Subcutaneous adipose tissue (tissue), 4 donors: ENCODE measurements around the gene FRMD4A. TPM values are rescaled to one million over a fixed set of nuclear protein-coding genes. Genes with fewer than 3 reads are reported as not detected.

Experiments
- total RNA-seq, 4 donors: library from RNA; depleted of rRNA; stranded (reverse); fragments of >200 nt; gene quantifications; one replicate each; pipeline ENCODE4 v1.1.0, GENCODE V29; 2016
- TF ChIP-seq, protein P1 (sequence below): fragments of 450-650 bp; IDR thresholded peaks from one replicate; pipeline ENCODE4 v1.5.1; 2016; ENCODE audit warnings: low read depth, mild to moderate bottlenecking, control low read depth, antibody characterized with exemption, moderate library complexity

The FRMD4A gene
- total RNA-seq, 4 donors from 2014 or later, result 70.0 to 206 (median 81.4) TPM

DNA sequence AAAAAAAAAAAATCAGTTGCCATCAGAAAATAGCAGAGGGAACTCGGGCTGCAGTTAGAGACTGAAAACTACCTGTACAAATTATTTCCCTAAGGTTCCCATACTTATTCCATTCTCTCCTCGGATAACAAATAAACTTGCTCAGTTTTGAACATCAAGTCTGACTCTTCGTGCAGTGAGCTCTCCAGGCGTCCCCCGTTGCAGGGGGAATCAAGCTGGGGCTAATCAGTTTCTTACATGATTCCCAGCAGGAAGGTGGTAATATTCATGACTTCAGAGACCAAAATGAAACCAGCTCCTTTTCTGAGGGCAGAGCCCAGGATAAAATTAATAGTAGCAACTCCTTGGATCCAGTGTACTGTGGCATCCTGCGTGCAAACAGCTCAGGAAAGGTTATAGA, 135.3 kb downstream of the FRMD4A start:
- TF ChIP-seq, protein P1, sequence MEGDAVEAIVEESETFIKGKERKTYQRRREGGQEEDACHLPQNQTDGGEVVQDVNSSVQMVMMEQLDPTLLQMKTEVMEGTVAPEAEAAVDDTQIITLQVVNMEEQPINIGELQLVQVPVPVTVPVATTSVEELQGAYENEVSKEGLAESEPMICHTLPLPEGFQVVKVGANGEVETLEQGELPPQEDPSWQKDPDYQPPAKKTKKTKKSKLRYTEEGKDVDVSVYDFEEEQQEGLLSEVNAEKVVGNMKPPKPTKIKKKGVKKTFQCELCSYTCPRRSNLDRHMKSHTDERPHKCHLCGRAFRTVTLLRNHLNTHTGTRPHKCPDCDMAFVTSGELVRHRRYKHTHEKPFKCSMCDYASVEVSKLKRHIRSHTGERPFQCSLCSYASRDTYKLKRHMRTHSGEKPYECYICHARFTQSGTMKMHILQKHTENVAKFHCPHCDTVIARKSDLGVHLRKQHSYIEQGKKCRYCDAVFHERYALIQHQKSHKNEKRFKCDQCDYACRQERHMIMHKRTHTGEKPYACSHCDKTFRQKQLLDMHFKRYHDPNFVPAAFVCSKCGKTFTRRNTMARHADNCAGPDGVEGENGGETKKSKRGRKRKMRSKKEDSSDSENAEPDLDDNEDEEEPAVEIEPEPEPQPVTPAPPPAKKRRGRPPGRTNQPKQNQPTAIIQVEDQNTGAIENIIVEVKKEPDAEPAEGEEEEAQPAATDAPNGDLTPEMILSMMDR, result no peak

DNA sequence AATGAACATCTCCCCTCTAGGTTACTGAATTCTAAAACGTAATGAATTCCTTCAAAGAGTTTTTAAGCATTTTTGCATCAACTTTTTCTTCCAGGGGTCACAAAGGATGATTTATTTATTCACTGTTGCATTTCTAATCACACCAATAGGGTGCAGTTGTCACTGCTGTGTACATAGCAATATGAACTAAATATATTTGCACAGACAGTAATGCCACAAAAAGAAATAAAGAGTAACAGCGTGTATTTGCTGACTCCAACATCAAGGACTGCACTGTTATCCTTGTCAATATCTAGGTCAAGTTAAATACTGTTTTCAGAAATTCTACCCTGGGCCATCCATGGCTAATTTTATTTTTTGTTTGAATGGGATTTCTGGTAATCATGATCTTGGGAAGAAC, 138.0 kb downstream of the FRMD4A start:
- TF ChIP-seq, protein P1, result no peak

DNA sequence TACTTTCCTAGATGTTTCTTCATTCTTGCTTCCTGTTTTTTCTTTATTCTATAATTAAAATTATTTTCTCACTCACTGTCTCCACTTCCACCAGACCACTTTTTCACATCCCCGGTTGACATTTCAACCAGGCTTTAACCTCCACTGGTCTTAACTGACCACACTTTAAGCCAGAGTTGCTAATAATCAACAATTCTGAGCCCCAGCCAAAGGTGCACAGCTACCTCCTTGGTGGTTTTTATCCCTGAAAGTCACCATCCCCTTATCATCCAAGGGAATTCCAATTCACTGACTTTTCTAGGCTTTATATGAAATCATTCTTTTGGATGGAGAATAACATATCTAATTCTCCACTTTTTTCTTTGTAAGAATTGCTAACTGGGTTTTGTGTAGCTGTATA, 138.9 kb downstream of the FRMD4A start:
- TF ChIP-seq, protein P1, result no peak

DNA sequence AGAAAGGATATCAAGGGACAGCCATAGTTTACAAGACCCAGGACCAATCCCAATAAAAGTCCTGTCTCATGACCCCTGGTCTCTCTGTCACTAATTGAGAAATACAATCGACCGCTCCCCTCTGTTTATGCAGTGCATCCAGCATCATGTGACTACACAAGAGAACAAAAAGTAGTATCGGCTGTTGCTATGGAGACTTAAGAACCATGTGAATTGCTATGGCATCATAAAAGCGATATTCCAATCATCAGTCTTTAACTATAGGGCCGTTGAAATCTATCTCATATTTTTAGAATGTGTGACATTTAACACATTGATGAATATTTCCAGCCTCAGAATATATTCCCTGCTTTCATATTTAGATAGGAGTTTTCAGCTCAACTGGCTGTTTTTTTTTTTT, 139.3 kb downstream of the FRMD4A start:
- TF ChIP-seq, protein P1, result no peak

DNA sequence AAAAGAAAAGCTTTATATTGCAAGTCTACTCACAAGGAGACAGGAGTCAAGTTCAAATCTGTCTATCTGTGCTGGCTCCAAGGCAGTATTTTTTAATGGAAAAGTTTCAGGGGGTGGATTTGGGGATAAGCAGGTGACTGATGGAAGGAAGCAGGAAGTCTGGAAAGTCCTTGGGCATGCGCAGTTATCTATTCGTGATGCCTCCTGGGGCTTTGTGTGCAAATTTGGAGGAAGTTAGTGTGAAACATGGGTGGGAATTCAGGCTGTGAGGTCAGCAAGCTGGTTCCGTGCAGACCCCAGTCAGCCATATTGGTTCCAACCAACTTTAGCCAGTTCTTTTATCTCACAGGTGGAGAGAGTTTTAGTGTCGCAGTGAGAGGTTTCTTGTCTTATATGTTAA, 140.0 kb downstream of the FRMD4A start:
- TF ChIP-seq, protein P1, result no peak

DNA sequence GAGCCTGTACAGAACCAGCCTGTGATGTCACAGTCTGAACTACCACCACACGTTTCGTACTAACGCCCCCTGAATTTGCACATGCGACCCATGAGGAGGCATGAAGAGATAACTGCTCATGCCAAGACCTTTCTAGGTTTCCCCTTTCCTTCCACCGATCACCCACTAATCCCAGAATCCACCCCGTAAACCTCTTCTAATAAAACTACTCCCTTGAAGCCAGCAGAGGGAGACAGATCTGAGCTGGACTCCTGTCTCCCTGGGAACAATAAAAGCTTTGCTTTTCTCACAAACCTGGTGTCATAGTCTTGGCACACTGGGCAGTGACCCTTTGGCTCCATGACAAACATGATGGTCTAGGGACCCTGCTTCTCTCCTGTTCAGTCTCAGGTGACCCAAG, 144.5 kb downstream of the FRMD4A start:
- TF ChIP-seq, protein P1, result no peak

DNA sequence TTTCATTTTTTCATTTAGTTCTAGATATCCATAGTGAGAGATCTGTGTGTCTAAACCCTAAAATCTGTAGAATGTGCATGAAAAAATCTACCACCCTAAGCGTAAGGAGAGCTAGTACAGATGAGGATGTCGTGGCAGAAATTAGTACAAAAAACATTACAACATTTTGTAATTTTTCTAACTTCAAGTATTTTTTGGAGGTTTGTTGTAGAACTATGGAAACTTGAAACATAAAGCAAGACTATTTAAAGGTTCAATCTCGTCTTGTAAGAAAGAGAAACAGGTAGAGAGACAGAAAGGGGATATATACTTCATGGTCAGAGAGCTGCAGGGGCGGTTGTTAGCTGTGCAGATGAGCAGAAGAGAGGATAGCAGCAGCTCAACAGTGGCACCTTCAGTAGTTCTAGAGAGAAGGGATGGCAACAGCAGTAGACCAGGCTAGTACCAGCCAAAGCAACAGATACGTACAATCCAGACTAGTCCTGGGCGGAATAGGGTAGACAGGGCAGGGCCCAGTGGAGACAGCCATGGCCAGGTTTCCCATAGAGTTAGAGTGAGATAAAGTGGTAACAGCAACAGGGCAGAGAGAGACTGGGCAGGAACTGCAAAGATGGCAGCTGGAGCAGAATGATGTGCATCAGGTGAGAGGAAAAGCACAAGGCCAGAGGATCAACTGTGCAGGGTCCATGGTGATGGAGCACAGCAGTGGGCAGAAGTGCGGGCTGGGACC, 145.2 kb downstream of the FRMD4A start:
- TF ChIP-seq, protein P1, result no peak
